HepG2 (cell line): ENCODE data around the gene ADAMTS8. TPM values are rescaled to one million over a fixed set of nuclear protein-coding genes. Genes with fewer than 3 reads are reported as not detected.

ENCODE experiments used
- ATAC-seq: fragments of 200-7000 bp; cut with Tn5 transposase; 3 replicates; pipeline ENCODE4 v1.9.1; 2020; ENCODE audit warnings: mild to moderate bottlenecking, moderate library complexity
- BruUV-seq: library from RNA; stranded (reverse); fragments of 400-500 nt; replicated peaks from 2 replicates; lab custom pipeline; 2021; lab: Mats Ljungman, UMichigan
- CTCF ChIA-PET: fragments of 300-600 bp; formaldehyde crosslinking; extraction: SDS; loops from one replicate; lab custom pipeline; 2021; ENCODE audit warnings: low total read pairs, inconsistent platforms, low intra/inter-chr PET ratio; lab: Yijun Ruan, JAX
- POLR2A ChIA-PET: fragments of 350-600 bp; sonication (Branson Sonifier 250); formaldehyde crosslinking; loops from one replicate; lab custom pipeline; 2020; ENCODE audit warnings: antibody characterized with exemption, inconsistent platforms; lab: Yijun Ruan, JAX
- DNase-seq: peaks from one replicate; pipeline ENCODE4 v3.0.0-alpha.2; 2015; ENCODE audit warnings: low spot score
- FAIRE-seq: peaks from 3 replicates; lab custom pipeline; 2011; peaks lifted over from hg19 to GRCh38; lab: Jason Lieb, UNC
- H2AFZ ChIP-seq: one replicate; pipeline ENCODE4 v1.6.1; 2011; ENCODE audit warnings: low read length, inconsistent platforms
- H3K27ac ChIP-seq: fragments of 300-600 bp; 3 replicates; pipeline ENCODE4 v1.8.0; 2011; ENCODE audit warnings: mixed run types, mild to moderate bottlenecking, mixed read lengths, low read length, inconsistent platforms; ENCODE audit not compliant: insufficient read depth; ENCODE audit errors: extremely low read length
- H3K27me3 ChIP-seq, 2 experiments: fragments of 200-600 bp in 1 of 2; 2 replicates in 1 of 2; 3 replicates in 1 of 2; pipeline versions ENCODE4 v1.6.0 to v1.8.0; 2011; ENCODE audit warnings: low read length in 2 of 2, mild to moderate bottlenecking in 2 of 2, moderate library complexity in 2 of 2, inconsistent platforms in 1 of 2; ENCODE audit not compliant: insufficient read depth in 2 of 2, control insufficient read depth in 1 of 2
- H3K36me3 ChIP-seq, 2 experiments: fragments of 200-600 bp in 1 of 2; replicated peaks in 1 of 2; 2 replicates in 1 of 2; 3 replicates in 1 of 2; pipeline versions ENCODE4 v1.5.1 to v1.8.0; 2011; ENCODE audit warnings: low read length in 2 of 2, inconsistent platforms in 1 of 2; ENCODE audit not compliant: insufficient read depth in 2 of 2, control insufficient read depth in 1 of 2
- H3K4me1 ChIP-seq: 2 replicates; pipeline ENCODE4 v1.5.1; 2012; ENCODE audit warnings: low read length, inconsistent platforms; ENCODE audit not compliant: insufficient read depth
- H3K4me2 ChIP-seq: 2 replicates; pipeline ENCODE4 v1.6.0; 2011; ENCODE audit warnings: low read depth, low read length, inconsistent platforms
- H3K4me3 ChIP-seq, 3 experiments: fragments of 200-600 bp in 1 of 3; sonication (generic), shearing (Covaris generic) in 1 of 3; replicated peaks in 1 of 3; 2 replicates each; pipeline ENCODE4 v1.5.1; 2011 to 2016; ENCODE audit warnings: low read length in 3 of 3, inconsistent platforms in 2 of 3, low read depth in 2 of 3, mild to moderate bottlenecking in 2 of 3, control low read depth in 1 of 3, mixed read lengths in 1 of 3; ENCODE audit not compliant: insufficient read depth in 1 of 3
- H3K79me2 ChIP-seq: one replicate; pipeline ENCODE4 v1.6.1; 2011; ENCODE audit warnings: low read length, inconsistent platforms; ENCODE audit not compliant: insufficient read depth
- H3K9ac ChIP-seq: 2 replicates; pipeline ENCODE4 v1.6.0; 2011; ENCODE audit warnings: mild to moderate bottlenecking, low read depth, low read length, inconsistent platforms; ENCODE audit not compliant: insufficient read depth
- H3K9me3 ChIP-seq: 2 replicates; pipeline ENCODE4 v1.5.1; 2012; ENCODE audit warnings: mild to moderate bottlenecking, low read length
- H4K20me1 ChIP-seq: 2 replicates; pipeline ENCODE4 v1.6.0; 2011; ENCODE audit warnings: inconsistent platforms, mild to moderate bottlenecking, low read length, moderate library complexity; ENCODE audit not compliant: insufficient read depth
- AGO1 ChIP-seq: fragments of 200-400 bp; formaldehyde crosslinking; IDR thresholded peaks from 2 replicates; pipeline ENCODE4 v1.6.1; 2017; ENCODE audit warnings: mild to moderate bottlenecking, low read depth, low read length, moderate library complexity; ENCODE audit not compliant: poor library complexity, severe bottlenecking
- ASH2L ChIP-seq: fragments of 300-600, 200-600 bp; sonication (generic); IDR thresholded peaks from 2 replicates; pipeline ENCODE4 v1.7.0; 2017; ENCODE audit warnings: low read depth, mild to moderate bottlenecking, moderate library complexity, mixed read lengths, low read length; ENCODE audit not compliant: insufficient read length
- ATF1 ChIP-seq: IDR thresholded peaks from 2 replicates; pipeline ENCODE4 v1.6.1; 2016; ENCODE audit warnings: mild to moderate bottlenecking, control low read depth
- HMG20A ChIP-seq: IDR thresholded peaks from 2 replicates; pipeline ENCODE4 v1.6.1; 2016; ENCODE audit warnings: borderline replicate concordance
- KDM3A ChIP-seq: IDR thresholded peaks from 2 replicates; pipeline ENCODE4 v1.6.1; 2018; ENCODE audit warnings: low read depth, missing compliant biosample characterization
- SAFB2 ChIP-seq: sonication (generic); formaldehyde crosslinking; IDR thresholded peaks from 2 replicates; pipeline ENCODE4 v1.5.1; 2020; ENCODE audit warnings: missing genetic modification reagents, low read depth, mild to moderate bottlenecking, borderline replicate concordance
- TAF1 ChIP-seq: sonication (generic); formaldehyde crosslinking; IDR thresholded peaks from 2 replicates; pipeline ENCODE4 v1.4.0; 2020; ENCODE audit warnings: missing genetic modification reagents
- TBP ChIP-seq: sonication (generic); formaldehyde crosslinking; IDR thresholded peaks from 2 replicates; pipeline ENCODE4 v1.5.0; 2020; ENCODE audit warnings: missing genetic modification reagents
- U2AF2 ChIP-seq: fragments of 200-400 bp; formaldehyde crosslinking; IDR thresholded peaks from 2 replicates; pipeline ENCODE4 v1.6.1; 2017; ENCODE audit warnings: low read depth, mild to moderate bottlenecking, low read length
- ZFP82 ChIP-seq: sonication (generic); formaldehyde crosslinking; IDR thresholded peaks from 2 replicates; pipeline ENCODE4 v1.5.1; 2020; ENCODE audit warnings: mild to moderate bottlenecking, missing genetic modification reagents, borderline replicate concordance
- ZNF12 ChIP-seq: sonication (generic); formaldehyde crosslinking; IDR thresholded peaks from 2 replicates; pipeline ENCODE4 v1.5.0; 2020; ENCODE audit warnings: missing genetic modification reagents
- ZNF264 ChIP-seq: sonication (generic); formaldehyde crosslinking; IDR thresholded peaks from 2 replicates; pipeline ENCODE4 v1.4.0; 2020; ENCODE audit warnings: missing genetic modification reagents
- ZNF333 ChIP-seq: sonication (generic); formaldehyde crosslinking; IDR thresholded peaks from 2 replicates; pipeline ENCODE4 v1.4.0; 2020; ENCODE audit warnings: mild to moderate bottlenecking, missing genetic modification reagents, borderline replicate concordance
- ZNF567 ChIP-seq: sonication (generic); formaldehyde crosslinking; IDR thresholded peaks from 2 replicates; pipeline ENCODE4 v1.8.1; 2023; ENCODE audit warnings: mild to moderate bottlenecking, missing genetic modification reagents, borderline replicate concordance
- ZNF777 ChIP-seq: sonication (generic); formaldehyde crosslinking; IDR thresholded peaks from 2 replicates; pipeline ENCODE4 v1.4.0; 2020; ENCODE audit warnings: missing genetic modification reagents
- WGBS: methylation state at CpG from one replicate; pipeline ENCODE4 v1.1.6; 2017; ENCODE audit warnings: low lambda C conversion rate; 5-methylcytosine and 5-hydroxymethylcytosine counted together
- in situ Hi-C: cut with HindIII; loops from 2 replicates; pipeline ENCODE4 v1.10.0; 2017; ENCODE audit warnings: low pct_unique_long_range_greater_than_20kb; ENCODE audit not compliant: extremely low pct_ligation_motif_present
- intact Hi-C: fragments of 100-400 bp; cut with micrococcal nuclease; formaldehyde crosslinking; loops from one replicate; pipeline ENCODE4 v1.10.0; 2022; ENCODE audit not compliant: unreplicated experiment
- polyA plus RNA-seq, 8 experiments: library from polyadenylated mRNA; depleted of rRNA in 3 of 8; stranded (reverse) in 7 of 8; unstranded in 1 of 8; fragments of >200 nt; fragmentation: Illumina TruSeq in 4 of 8; extraction: Trizol in 4 of 8; gene quantifications; 2 replicates each; pipeline versions ENCODE4 v1.2.1 to v1.2.3, GENCODE V29; 2011 to 2016; ENCODE audit warnings: low read depth in 4 of 8, missing spikeins in 1 of 8, mixed read lengths in 1 of 8; ENCODE audit not compliant: insufficient read depth in 1 of 8
- total RNA-seq, 5 experiments: library from RNA; depleted of rRNA; stranded (reverse); fragments of >200 nt; fragmentation: Illumina TruSeq; extraction: Trizol; gene quantifications; 2 replicates each; pipeline ENCODE4 v1.2.3, GENCODE V29; 2016; ENCODE audit warnings: low read depth in 1 of 5
- TF ChIP-seq, protein P1 (sequence below): sonication (generic); formaldehyde crosslinking; IDR thresholded peaks from 2 replicates; pipeline ENCODE4 v1.9.0; 2021; ENCODE audit warnings: missing genetic modification reagents, borderline replicate concordance
- TF ChIP-seq, protein P2 (sequence below): sonication (generic); formaldehyde crosslinking; IDR thresholded peaks from 2 replicates; pipeline ENCODE4 v1.8.1; 2023; ENCODE audit warnings: mild to moderate bottlenecking, missing genetic modification reagents
- TF ChIP-seq, protein P3 (sequence below): sonication (generic); formaldehyde crosslinking; IDR thresholded peaks from 2 replicates; pipeline ENCODE4 v1.4.0; 2020; ENCODE audit warnings: low read depth, missing genetic modification reagents

The ADAMTS8 gene
- total and polyA plus RNA-seq, 2 of the 13 experiments (the other 11 are each of a cell fraction or from before 2014, with no cell fraction given) = not detected

DNA sequence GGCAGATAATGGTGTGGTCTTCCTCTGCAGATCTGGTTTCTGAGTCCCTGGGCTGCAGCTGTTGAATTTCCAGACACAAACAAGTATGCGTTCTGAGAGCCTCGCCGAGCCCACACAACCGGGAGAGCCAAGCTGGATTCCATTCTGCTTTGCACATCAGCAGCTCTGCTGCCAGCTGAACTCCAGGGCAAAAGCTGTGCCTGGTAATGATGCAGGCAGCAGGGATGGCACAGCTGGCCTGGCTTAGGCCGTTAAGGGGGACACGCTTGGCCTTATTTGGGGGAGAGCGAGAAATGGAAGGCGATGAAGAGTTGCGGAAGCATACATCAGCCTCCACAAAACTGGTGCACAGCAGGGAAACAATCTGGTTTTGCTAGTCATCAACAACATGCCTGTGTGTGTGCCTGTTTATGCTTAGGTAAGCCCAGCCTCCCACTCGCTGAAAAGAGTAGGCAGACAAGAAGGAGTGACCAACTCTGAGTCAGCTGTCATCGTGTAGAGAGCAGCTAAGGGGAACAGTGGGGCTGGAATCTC lies 25.1 kb downstream of the ADAMTS8 start:
- intact Hi-C loops = no loop called here
- Histone ChIP-seq H3K4me3 (no peak overlapping the region), H3K9me3 (no peaks in the 10 kb centered on the region), H3K27me3 (peaks cover 6 to 47% of the 10 kb centered on the region in 2 experiments; a peak in 4 of 5 replicates), H3K36me3 (no peaks in the 10 kb centered on the region), H4K20me1 (no peaks in the 10 kb centered on the region), H3K79me2 (no peaks in the 10 kb centered on the region), H3K9ac (no peak overlapping the region), H2AFZ (no peak overlapping the region), H3K4me1 (no peaks in the 10 kb centered on the region), H3K27ac (no peak overlapping the region), H3K4me2 (no peak overlapping the region)
- FAIRE-seq (no peak), DNase-seq (no peak), ATAC-seq (no peak)
- BruUV-seq = no TSS peak
- CTCF ChIA-PET = no interaction called here
- TF ChIP-seq HMG20A (CRISPR knock-in tag) = no peak
- no peak for TF ChIP-seq TBP (CRISPR knock-in tag)
- TF ChIP-seq TAF1 = no peak
- TF ChIP-seq ZNF567 (CRISPR knock-in tag) = no peak
- TF ChIP-seq, protein P1, sequence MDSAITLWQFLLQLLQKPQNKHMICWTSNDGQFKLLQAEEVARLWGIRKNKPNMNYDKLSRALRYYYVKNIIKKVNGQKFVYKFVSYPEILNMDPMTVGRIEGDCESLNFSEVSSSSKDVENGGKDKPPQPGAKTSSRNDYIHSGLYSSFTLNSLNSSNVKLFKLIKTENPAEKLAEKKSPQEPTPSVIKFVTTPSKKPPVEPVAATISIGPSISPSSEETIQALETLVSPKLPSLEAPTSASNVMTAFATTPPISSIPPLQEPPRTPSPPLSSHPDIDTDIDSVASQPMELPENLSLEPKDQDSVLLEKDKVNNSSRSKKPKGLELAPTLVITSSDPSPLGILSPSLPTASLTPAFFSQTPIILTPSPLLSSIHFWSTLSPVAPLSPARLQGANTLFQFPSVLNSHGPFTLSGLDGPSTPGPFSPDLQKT (CRISPR knock-in tag) = no peak
- no peak for TF ChIP-seq ZNF264 (CRISPR knock-in tag)
- TF ChIP-seq ZFP82 (CRISPR knock-in tag) = no peak
- no peak for TF ChIP-seq AGO1
- no peak for TF ChIP-seq SAFB2
- TF ChIP-seq ZNF333 = no peak
- TF ChIP-seq, protein P2, sequence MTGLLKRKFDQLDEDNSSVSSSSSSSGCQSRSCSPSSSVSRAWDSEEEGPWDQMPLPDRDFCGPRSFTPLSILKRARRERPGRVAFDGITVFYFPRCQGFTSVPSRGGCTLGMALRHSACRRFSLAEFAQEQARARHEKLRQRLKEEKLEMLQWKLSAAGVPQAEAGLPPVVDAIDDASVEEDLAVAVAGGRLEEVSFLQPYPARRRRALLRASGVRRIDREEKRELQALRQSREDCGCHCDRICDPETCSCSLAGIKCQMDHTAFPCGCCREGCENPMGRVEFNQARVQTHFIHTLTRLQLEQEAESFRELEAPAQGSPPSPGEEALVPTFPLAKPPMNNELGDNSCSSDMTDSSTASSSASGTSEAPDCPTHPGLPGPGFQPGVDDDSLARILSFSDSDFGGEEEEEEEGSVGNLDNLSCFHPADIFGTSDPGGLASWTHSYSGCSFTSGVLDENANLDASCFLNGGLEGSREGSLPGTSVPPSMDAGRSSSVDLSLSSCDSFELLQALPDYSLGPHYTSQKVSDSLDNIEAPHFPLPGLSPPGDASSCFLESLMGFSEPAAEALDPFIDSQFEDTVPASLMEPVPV (CRISPR knock-in tag) = no peak
- TF ChIP-seq, protein P3, sequence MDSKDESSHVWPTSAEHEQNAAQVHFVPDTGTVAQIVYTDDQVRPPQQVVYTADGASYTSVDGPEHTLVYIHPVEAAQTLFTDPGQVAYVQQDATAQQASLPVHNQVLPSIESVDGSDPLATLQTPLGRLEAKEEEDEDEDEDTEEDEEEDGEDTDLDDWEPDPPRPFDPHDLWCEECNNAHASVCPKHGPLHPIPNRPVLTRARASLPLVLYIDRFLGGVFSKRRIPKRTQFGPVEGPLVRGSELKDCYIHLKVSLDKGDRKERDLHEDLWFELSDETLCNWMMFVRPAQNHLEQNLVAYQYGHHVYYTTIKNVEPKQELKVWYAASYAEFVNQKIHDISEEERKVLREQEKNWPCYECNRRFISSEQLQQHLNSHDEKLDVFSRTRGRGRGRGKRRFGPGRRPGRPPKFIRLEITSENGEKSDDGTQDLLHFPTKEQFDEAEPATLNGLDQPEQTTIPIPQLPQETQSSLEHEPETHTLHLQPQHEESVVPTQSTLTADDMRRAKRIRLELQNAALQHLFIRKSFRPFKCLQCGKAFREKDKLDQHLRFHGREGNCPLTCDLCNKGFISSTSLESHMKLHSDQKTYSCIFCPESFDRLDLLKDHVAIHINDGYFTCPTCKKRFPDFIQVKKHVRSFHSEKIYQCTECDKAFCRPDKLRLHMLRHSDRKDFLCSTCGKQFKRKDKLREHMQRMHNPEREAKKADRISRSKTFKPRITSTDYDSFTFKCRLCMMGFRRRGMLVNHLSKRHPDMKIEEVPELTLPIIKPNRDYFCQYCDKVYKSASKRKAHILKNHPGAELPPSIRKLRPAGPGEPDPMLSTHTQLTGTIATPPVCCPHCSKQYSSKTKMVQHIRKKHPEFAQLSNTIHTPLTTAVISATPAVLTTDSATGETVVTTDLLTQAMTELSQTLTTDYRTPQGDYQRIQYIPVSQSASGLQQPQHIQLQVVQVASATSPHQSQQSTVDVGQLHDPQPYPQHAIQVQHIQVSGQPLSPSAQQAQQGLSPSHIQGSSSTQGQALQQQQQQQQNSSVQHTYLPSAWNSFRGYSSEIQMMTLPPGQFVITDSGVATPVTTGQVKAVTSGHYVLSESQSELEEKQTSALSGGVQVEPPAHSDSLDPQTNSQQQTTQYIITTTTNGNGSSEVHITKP = no peak
- TF ChIP-seq ZNF777 = no peak
- no peak for TF ChIP-seq ZNF12 (CRISPR knock-in tag)
- no peak for TF ChIP-seq KDM3A (CRISPR knock-in tag)
- no peak for TF ChIP-seq U2AF2
- TF ChIP-seq ASH2L = no peak
- TF ChIP-seq ATF1 (CRISPR knock-in tag) = no peak
- 40% methylated on average over 9 of the region's 11 CpGs for whole genome bisulfite sequencing
- POLR2A ChIA-PET = no interaction called here
- in situ Hi-C loops = no loop called here
